ENCODE data around the gene AGBL1. TPM values are rescaled to one million over a fixed set of nuclear protein-coding genes. Genes with fewer than 3 reads are reported as not detected.

AGBL1 gene
- total RNA-seq, 4 donors from 2014 or later, result 0.32 to 0.40 TPM; not detected in 2

- Histone ChIP-seq H3K4me1 (no peaks in the 10 kb centered on the region), H3K9me3 (no peaks in the 10 kb centered on the region), H3K27me3 (no peaks in the 10 kb centered on the region), H3K4me3 (no peak overlapping the region), H3K36me3 (no peaks in the 10 kb centered on the region), H3K27ac (no peak overlapping the region)
- whole genome bisulfite sequencing, 2 donors (ENCODE audit: low coverage in 1 of 2), result 37% methylated on average over 3 of the region's 3 CpGs; no CpG with 5 or more reads in 1 of the 2 donors
- TF ChIP-seq POLR2AphosphoS5 (IDR thresholded peaks at IDR 0.05), result no peak
- in situ Hi-C loops (cut with MboI; ENCODE audit: low pct_ligation_motif_present in 1 of 4, low pct_unique_long_range_greater_than_20kb in 1 of 4, low sequenced_read_pairs in 3 of 4), result no loop called here
- DNase-seq, result no peak
- intact Hi-C loops (cut with DNase I; ENCODE audit: low total_unique reads), result no loop called here
Measured at GRCh38 chr15:86700864-86701610, 621.4 kb downstream of the AGBL1 start.

DNA sequence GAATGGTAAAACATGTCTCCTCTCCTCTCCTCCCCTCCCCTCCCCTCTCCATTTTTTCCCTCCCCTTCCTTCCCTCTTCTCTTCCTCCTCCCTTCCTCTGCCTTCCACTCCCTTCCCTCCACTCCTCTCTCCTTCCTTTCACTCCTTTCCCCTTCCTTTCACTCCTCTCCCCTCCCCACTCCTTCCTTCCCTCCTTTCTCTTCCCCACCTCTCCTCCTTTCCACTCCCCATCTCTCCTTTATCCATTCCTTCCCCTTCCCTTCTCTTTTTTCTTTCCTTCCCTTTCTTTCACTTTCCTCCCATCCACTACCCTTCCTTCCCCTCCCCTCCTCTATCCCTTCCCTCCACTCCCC is 621.9 kb downstream of the AGBL1 start:
- intact Hi-C loops (cut with DNase I; ENCODE audit: low total_unique reads), result no loop called here

DNA sequence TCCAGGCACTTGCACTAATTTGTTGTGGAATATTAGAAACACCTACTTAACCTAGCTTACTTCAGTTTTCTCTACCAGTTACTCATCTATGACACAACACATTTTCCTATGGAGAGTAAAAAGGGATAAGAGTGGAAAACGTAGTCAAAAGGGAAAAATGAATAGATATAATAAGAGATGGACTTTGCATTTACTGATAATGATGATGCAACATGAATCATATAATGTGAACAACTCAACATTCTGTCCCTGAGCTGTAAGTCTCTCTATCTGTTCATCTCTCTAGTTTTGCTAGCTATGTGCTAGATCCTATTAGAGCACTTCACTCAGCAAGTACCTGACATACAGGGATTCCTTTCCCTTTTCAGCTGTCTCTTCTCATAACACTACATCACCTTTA is 627.1 kb downstream of the AGBL1 start:
- Histone ChIP-seq H3K36me3 (no peaks in the 10 kb centered on the region), H3K9me3 (no peaks in the 10 kb centered on the region), H3K4me1 (no peaks in the 10 kb centered on the region), H3K27me3 (no peaks in the 10 kb centered on the region), H3K27ac (no peak overlapping the region), H3K4me3 (no peak overlapping the region)
- no peak for DNase-seq
- WGBS, 2 donors (ENCODE audit: low coverage in 1 of 2), result 40% methylated on average over 1 of the region's 1 CpG
- in situ Hi-C loops (cut with MboI; ENCODE audit: low pct_ligation_motif_present in 1 of 4, low pct_unique_long_range_greater_than_20kb in 1 of 4, low sequenced_read_pairs in 3 of 4) (no loop called here), intact Hi-C loops (cut with DNase I; ENCODE audit: low total_unique reads) (no loop called here)
- no peak for TF ChIP-seq EP300 (IDR thresholded peaks at IDR 0.05; ENCODE audit: low read depth)
- TF ChIP-seq, protein P1, sequence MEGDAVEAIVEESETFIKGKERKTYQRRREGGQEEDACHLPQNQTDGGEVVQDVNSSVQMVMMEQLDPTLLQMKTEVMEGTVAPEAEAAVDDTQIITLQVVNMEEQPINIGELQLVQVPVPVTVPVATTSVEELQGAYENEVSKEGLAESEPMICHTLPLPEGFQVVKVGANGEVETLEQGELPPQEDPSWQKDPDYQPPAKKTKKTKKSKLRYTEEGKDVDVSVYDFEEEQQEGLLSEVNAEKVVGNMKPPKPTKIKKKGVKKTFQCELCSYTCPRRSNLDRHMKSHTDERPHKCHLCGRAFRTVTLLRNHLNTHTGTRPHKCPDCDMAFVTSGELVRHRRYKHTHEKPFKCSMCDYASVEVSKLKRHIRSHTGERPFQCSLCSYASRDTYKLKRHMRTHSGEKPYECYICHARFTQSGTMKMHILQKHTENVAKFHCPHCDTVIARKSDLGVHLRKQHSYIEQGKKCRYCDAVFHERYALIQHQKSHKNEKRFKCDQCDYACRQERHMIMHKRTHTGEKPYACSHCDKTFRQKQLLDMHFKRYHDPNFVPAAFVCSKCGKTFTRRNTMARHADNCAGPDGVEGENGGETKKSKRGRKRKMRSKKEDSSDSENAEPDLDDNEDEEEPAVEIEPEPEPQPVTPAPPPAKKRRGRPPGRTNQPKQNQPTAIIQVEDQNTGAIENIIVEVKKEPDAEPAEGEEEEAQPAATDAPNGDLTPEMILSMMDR (IDR thresholded peaks at IDR 0.05), result no peak
- no peak for TF ChIP-seq POLR2AphosphoS5 (IDR thresholded peaks at IDR 0.05)
- TF ChIP-seq POLR2A (IDR thresholded peaks at IDR 0.05), result no peak

More for the DNA sequence above, 621.9 kb downstream of the AGBL1 start:
- Histone ChIP-seq H3K4me1 (no peaks in the 10 kb centered on the region), H3K4me3 (no peak overlapping the region), H3K9me3 (no peaks in the 10 kb centered on the region), H3K27ac (no peak overlapping the region), H3K36me3 (no peaks in the 10 kb centered on the region), H3K27me3 (no peaks in the 10 kb centered on the region)
- in situ Hi-C loops (cut with MboI; ENCODE audit: low pct_ligation_motif_present in 1 of 4, low pct_unique_long_range_greater_than_20kb in 1 of 4, low sequenced_read_pairs in 3 of 4), result no loop called here
- no peak for DNase-seq
- TF ChIP-seq POLR2A (IDR thresholded peaks at IDR 0.05), result no peak
- no peak for TF ChIP-seq EP300 (IDR thresholded peaks at IDR 0.05; ENCODE audit: low read depth)
- TF ChIP-seq, protein P1 (IDR thresholded peaks at IDR 0.05), result no peak
- no peak for TF ChIP-seq POLR2AphosphoS5 (IDR thresholded peaks at IDR 0.05)

DNA sequence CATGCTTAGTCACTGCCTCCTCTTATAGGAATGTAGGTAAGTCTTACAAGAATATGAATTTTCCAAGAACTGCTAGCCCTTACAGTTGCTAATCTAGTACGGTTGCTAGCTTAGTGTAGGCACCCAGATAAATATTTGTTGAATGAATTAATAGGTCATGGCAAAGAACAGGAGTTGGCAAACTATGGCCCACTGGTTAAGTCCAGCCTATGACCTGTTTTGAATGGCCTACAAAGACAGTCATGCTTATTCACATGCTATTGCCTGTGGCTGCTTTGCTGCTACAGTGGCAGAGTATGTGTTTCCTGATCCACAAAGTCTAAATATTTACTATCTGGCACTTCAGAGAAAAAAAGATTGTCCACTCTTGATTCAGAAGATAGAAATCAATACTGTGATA is 631.8 kb downstream of the AGBL1 start:
- intact Hi-C loops (cut with DNase I; ENCODE audit: low total_unique reads) (no loop called here), in situ Hi-C loops (cut with MboI; ENCODE audit: low pct_ligation_motif_present in 1 of 4, low pct_unique_long_range_greater_than_20kb in 1 of 4, low sequenced_read_pairs in 3 of 4) (no loop called here)
- no peaks in the 10 kb centered on the region for H3K27me3 ChIP-seq
- no peak overlapping the region for H3K4me3 ChIP-seq
- DNase-seq, result no peak
- H3K4me1 ChIP-seq, result peaks cover 0 to 3% (median 0%) of the 10 kb centered on the region in 4 donors
- no peaks in the 10 kb centered on the region for H3K36me3 ChIP-seq
- H3K9me3 ChIP-seq, result no peaks in the 10 kb centered on the region
- TF ChIP-seq EP300 (IDR thresholded peaks at IDR 0.05; ENCODE audit: low read depth), result no peak
- TF ChIP-seq POLR2AphosphoS5 (IDR thresholded peaks at IDR 0.05), result no peak
- TF ChIP-seq, protein P1 (IDR thresholded peaks at IDR 0.05), result no peak
- TF ChIP-seq POLR2A (IDR thresholded peaks at IDR 0.05), result no peak
- 71% methylated on average over 1 of the region's 1 CpG for WGBS, 2 donors (ENCODE audit: low coverage in 1 of 2)
- H3K27ac ChIP-seq, result no peak overlapping the region

- Histone ChIP-seq H3K27ac (no peak overlapping the region), H3K36me3 (no peaks in the 10 kb centered on the region), H3K4me3 (no peak overlapping the region), H3K9me3 (no peaks in the 10 kb centered on the region), H3K4me1 (peaks cover 0 to 3% (median 0%) of the 10 kb centered on the region in 4 donors), H3K27me3 (no peaks in the 10 kb centered on the region)
- no peak for DNase-seq
- intact Hi-C loops (cut with DNase I; ENCODE audit: low total_unique reads) (no loop called here), in situ Hi-C loops (cut with MboI; ENCODE audit: low pct_ligation_motif_present in 1 of 4, low pct_unique_long_range_greater_than_20kb in 1 of 4, low sequenced_read_pairs in 3 of 4) (no loop called here)
- 19% methylated on average over 1 of the region's 1 CpG; no CpG with 5 or more reads in 1 of the 2 donors for WGBS, 2 donors (ENCODE audit: low coverage in 1 of 2)
- TF ChIP-seq, protein P1 (IDR thresholded peaks at IDR 0.05), result no peak
- TF ChIP-seq EP300 (IDR thresholded peaks at IDR 0.05; ENCODE audit: low read depth) (no peak), POLR2A (IDR thresholded peaks at IDR 0.05) (no peak), POLR2AphosphoS5 (IDR thresholded peaks at IDR 0.05) (no peak)
Measured at GRCh38 chr15:86714241-86714640, 634.6 kb downstream of the AGBL1 start.

Data from transverse colon (tissue), 4 donors.